Measurements from ENCODE around the gene GLI1. TPM values are rescaled to one million over a fixed set of nuclear protein-coding genes. Genes with fewer than 3 reads are reported as not detected.
A peak's percentile ranks its signal among the peaks of the same experiment; 100 is the strongest.

Gene GLI1
- total RNA-seq, 1 experiment from 2014 or later = 22.4 TPM

GRCh38 chr12:57497223-57498131 lies 37.9 kb downstream of the GLI1 start:
- Histone ChIP-seq H3K4me1 (ENCODE audit: insufficient read depth, low read length, poor library complexity, severe bottlenecking) (no peaks in the 10 kb centered on the region), H3K27me3 (replicated peaks; ENCODE audit: insufficient read depth, low read depth, low read length, poor library complexity) (no peaks in the 10 kb centered on the region), H3K4me3 (ENCODE audit: low read depth, low read length, poor library complexity, severe bottlenecking) (no peak overlapping the region), H3K36me3 (ENCODE audit: insufficient read depth, low read length, poor library complexity, severe bottlenecking) (peaks cover 68% of the 10 kb centered on the region), H3K27ac (ENCODE audit: low read depth, low read length, poor library complexity, severe bottlenecking) (no peak overlapping the region), H3K9me3 (ENCODE audit: low read depth, low read length, poor library complexity, severe bottlenecking) (no peaks in the 10 kb centered on the region)
- intact Hi-C loops (cut with micrococcal nuclease; ENCODE audit: unreplicated experiment) = no loop called here
- no peak for DNase-seq (ENCODE audit: low spot score)
- CTCF ChIA-PET = no interaction called here
- TF ChIP-seq CTCF (conservative IDR thresholded peaks at IDR 0.05; ENCODE audit: low read depth, low read length) (no peak), EZH2 (IDR thresholded peaks at IDR 0.05; ENCODE audit: borderline replicate concordance, low read depth, low read length, poor library complexity, severe bottlenecking) (no peak)
- BruUV-seq (replicated peaks) = no TSS peak
- POLR2A ChIA-PET (ENCODE audit: low non-redundant PET) = no interaction called here

GRCh38 chr12:57498132-57498502 lies 38.5 kb downstream of the GLI1 start:
- Histone ChIP-seq H3K4me3 (ENCODE audit: low read depth, low read length, poor library complexity, severe bottlenecking) (no peak overlapping the region), H3K4me1 (ENCODE audit: insufficient read depth, low read length, poor library complexity, severe bottlenecking) (no peaks in the 10 kb centered on the region), H3K27ac (ENCODE audit: low read depth, low read length, poor library complexity, severe bottlenecking) (no peak overlapping the region), H3K27me3 (replicated peaks; ENCODE audit: insufficient read depth, low read depth, low read length, poor library complexity) (no peaks in the 10 kb centered on the region), H3K36me3 (ENCODE audit: insufficient read depth, low read length, poor library complexity, severe bottlenecking) (peaks cover 66% of the 10 kb centered on the region), H3K9me3 (ENCODE audit: low read depth, low read length, poor library complexity, severe bottlenecking) (no peaks in the 10 kb centered on the region)
- intact Hi-C loops (cut with micrococcal nuclease; ENCODE audit: unreplicated experiment) = no loop called here
- ChIA-PET POLR2A (ENCODE audit: low non-redundant PET) (no interaction called here), CTCF (no interaction called here)
- BruUV-seq (replicated peaks) = no TSS peak
- TF ChIP-seq EZH2 (IDR thresholded peaks at IDR 0.05; ENCODE audit: borderline replicate concordance, low read depth, low read length, poor library complexity, severe bottlenecking) = no peak
- TF ChIP-seq CTCF (conservative IDR thresholded peaks at IDR 0.05; ENCODE audit: low read depth, low read length) = peak; percentile 24; the same call in 1 of the 2 replicates
- no peak for DNase-seq (ENCODE audit: low spot score)

- intact Hi-C loops (cut with micrococcal nuclease; ENCODE audit: unreplicated experiment) = no loop called here
- no peak overlapping the region for H3K4me3 ChIP-seq (ENCODE audit: low read depth, low read length, poor library complexity, severe bottlenecking)
- H3K27me3 ChIP-seq (replicated peaks; ENCODE audit: insufficient read depth, low read depth, low read length, poor library complexity) = no peaks in the 10 kb centered on the region
- BruUV-seq (replicated peaks) = no TSS peak
- no peak overlapping the region for H3K27ac ChIP-seq (ENCODE audit: low read depth, low read length, poor library complexity, severe bottlenecking)
- H3K9me3 ChIP-seq (ENCODE audit: low read depth, low read length, poor library complexity, severe bottlenecking) = no peaks in the 10 kb centered on the region
- no peak for DNase-seq (ENCODE audit: low spot score)
- POLR2A ChIA-PET (ENCODE audit: low non-redundant PET) = no interaction called here
- CTCF ChIA-PET = no interaction called here
- H3K4me1 ChIP-seq (ENCODE audit: insufficient read depth, low read length, poor library complexity, severe bottlenecking) = no peaks in the 10 kb centered on the region
- TF ChIP-seq CTCF (conservative IDR thresholded peaks at IDR 0.05; ENCODE audit: low read depth, low read length) = 0 out of 2 replicates have a peak, but pooled peaks have one; percentile 4
- no peak for TF ChIP-seq EZH2 (IDR thresholded peaks at IDR 0.05; ENCODE audit: borderline replicate concordance, low read depth, low read length, poor library complexity, severe bottlenecking)
- H3K36me3 ChIP-seq (ENCODE audit: insufficient read depth, low read length, poor library complexity, severe bottlenecking) = peaks cover 69% of the 10 kb centered on the region
These were observed 39.0 kb downstream of the GLI1 start for GRCh38 chr12:57498571-57498970.
